Measurements from ENCODE around the gene TCP11.

The TCP11 gene

GRCh38 chr6:35090734-35091133 is 50.4 kb downstream of the TCP11 start:
- DNase-seq: no peak

GRCh38 chr6:35089935-35090505 is 51.1 kb downstream of the TCP11 start:
- DNase-seq: no peak

- DNase-seq: no peak
Observed at GRCh38 chr6:35089216-35089934, 51.8 kb downstream of the TCP11 start.

- no peak for DNase-seq
Observed at GRCh38 chr6:35088281-35089215, 52.6 kb downstream of the TCP11 start.

GRCh38 chr6:35087361-35088280 is 53.5 kb downstream of the TCP11 start:
- no peak for DNase-seq

- DNase-seq: no peak
Observed at GRCh38 chr6:35086636-35087360, 54.3 kb downstream of the TCP11 start.

GRCh38 chr6:35086282-35086632 is 54.9 kb downstream of the TCP11 start:
- no peak for DNase-seq

- DNase-seq: no peak
Observed at GRCh38 chr6:35085359-35086281, 55.5 kb downstream of the TCP11 start.

GRCh38 chr6:35084511-35085203 is 56.5 kb downstream of the TCP11 start:
- DNase-seq: no peak

GRCh38 chr6:35084041-35084491 is 57.1 kb downstream of the TCP11 start:
- no peak for DNase-seq

GRCh38 chr6:35083507-35083906 is 57.6 kb downstream of the TCP11 start:
- no peak for DNase-seq

GRCh38 chr6:35082733-35083403 is 58.3 kb downstream of the TCP11 start:
- DNase-seq: no peak

- no peak for DNase-seq
Observed at GRCh38 chr6:35082046-35082732, 59.0 kb downstream of the TCP11 start.

GRCh38 chr6:35081426-35081851 is 59.7 kb downstream of the TCP11 start:
- no peak for DNase-seq

- DNase-seq: no peak
Observed at GRCh38 chr6:35080821-35081425, 60.2 kb downstream of the TCP11 start.

- no peak for DNase-seq
Observed at GRCh38 chr6:35080016-35080680, 61.0 kb downstream of the TCP11 start.

GRCh38 chr6:35079311-35080000 is 61.7 kb downstream of the TCP11 start:
- DNase-seq: no peak

Data from NCI-H1092 treated with DMSO at 0.1 percent for 48 hours (cell line).